Prostate gland (tissue), 2 donors: Measurements from ENCODE around the gene ZNF385A.

Experiments used
- CTCF ChIP-seq, 4 experiments: fragments of 200-600 bp in 2 of 4; fragments of 450-650 bp in 2 of 4; sonication (generic) in 2 of 4; IDR thresholded peaks; 1 replicate in 3 of 4; 2 replicates in 1 of 4; pipeline ENCODE4 v1.5.1; 2016 to 2019; ENCODE audit warnings: antibody characterized with exemption in 4 of 4, mild to moderate bottlenecking in 2 of 4, moderate library complexity in 2 of 4
- POLR2A ChIP-seq: fragments of 450-650 bp; IDR thresholded peaks from one replicate; pipeline ENCODE4 v1.6.1; 2016; ENCODE audit warnings: antibody characterized with exemption, mild to moderate bottlenecking
- POLR2AphosphoS5 ChIP-seq: sonication (generic); formaldehyde crosslinking; IDR thresholded peaks from one replicate; pipeline ENCODE4 v1.6.1; 2017; ENCODE audit warnings: antibody characterized with exemption

DNA sequence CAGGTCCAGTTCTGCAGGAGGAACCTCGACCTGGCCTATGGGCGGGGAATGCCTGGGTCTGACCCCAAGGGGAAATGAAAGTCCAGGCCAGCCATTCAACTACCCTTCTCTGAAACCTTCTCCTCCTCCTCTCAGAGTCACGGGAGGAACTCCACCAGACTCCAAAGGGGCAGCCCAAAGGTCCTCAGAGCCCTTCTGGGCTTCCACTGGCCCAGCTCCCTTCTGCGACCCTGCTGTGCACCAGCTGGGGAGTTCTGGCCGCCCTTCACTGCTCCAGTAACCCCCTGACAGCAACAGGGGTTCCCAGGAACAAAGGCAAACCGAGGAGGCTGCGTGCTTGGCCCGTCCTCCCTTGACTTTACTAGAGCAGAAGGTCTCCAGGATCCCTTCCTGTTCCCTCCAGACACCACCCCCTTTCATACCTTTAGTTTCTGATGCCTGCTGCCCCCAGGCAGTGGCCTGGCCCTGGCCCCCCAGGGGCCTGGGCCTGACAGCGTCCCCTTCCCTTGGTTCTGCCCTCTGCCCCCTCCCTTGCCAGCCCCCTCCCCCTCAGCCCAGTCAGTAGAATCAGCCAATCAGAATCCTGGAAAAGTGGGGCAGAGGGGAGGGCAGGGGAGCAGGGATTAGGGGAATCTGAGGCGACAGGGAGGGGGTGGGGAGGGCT lies 850 bp upstream of the ZNF385A start:
- TF ChIP-seq CTCF (IDR thresholded peaks at IDR 0.05) (no peak), POLR2A (no peak), POLR2AphosphoS5 (no peak)
